MM.1S (cell line): Measurements from ENCODE around the gene DNAH5.

Experiments
- DNase-seq: peaks from one replicate; pipeline ENCODE4 v3.0.0-alpha.2; 2015
- H2AFZ ChIP-seq: fragments of 300-600 bp; sonication (generic); 2 replicates; pipeline ENCODE4 v1.6.0; 2016; ENCODE audit warnings: antibody characterized with exemption, low read length
- H3F3A ChIP-seq: fragments of 300-600 bp; sonication (generic); 2 replicates; pipeline ENCODE4 v1.6.1; 2016; ENCODE audit warnings: mild to moderate bottlenecking, antibody characterized with exemption, low read length, moderate library complexity, mixed read lengths; ENCODE audit not compliant: insufficient read depth
- H3K27ac ChIP-seq: fragments of 300-600 bp; sonication (generic); 2 replicates; pipeline ENCODE4 v1.5.1; 2016; ENCODE audit warnings: mild to moderate bottlenecking, low read length
- H3K27me3 ChIP-seq: fragments of 300-600 bp; sonication (generic); replicated peaks from 2 replicates; pipeline ENCODE4 v1.6.0; 2016; ENCODE audit warnings: low read length; ENCODE audit not compliant: insufficient read depth
- H3K36me3 ChIP-seq: fragments of 300-600 bp; sonication (generic); replicated peaks from 2 replicates; pipeline ENCODE4 v1.6.1; 2016; ENCODE audit warnings: mild to moderate bottlenecking, low read length, mixed read lengths; ENCODE audit not compliant: insufficient read depth
- H3K4me1 ChIP-seq: fragments of 300-600 bp; sonication (generic); 2 replicates; pipeline ENCODE4 v1.6.1; 2016; ENCODE audit warnings: low read length, mixed read lengths
- H3K4me2 ChIP-seq: fragments of 300-600 bp; sonication (generic); 2 replicates; pipeline ENCODE4 v1.6.0; 2016; ENCODE audit warnings: low read depth, low read length
- H3K4me3 ChIP-seq: fragments of 300-600 bp; sonication (generic); 2 replicates; pipeline ENCODE4 v1.5.1; 2016; ENCODE audit warnings: low read length, mixed read lengths
- H3K79me2 ChIP-seq: fragments of 300-600 bp; sonication (generic); 2 replicates; pipeline ENCODE4 v1.6.1; 2016; ENCODE audit warnings: mixed run types, low read length, mixed read lengths
- H3K9ac ChIP-seq: fragments of 300-600 bp; sonication (generic); 2 replicates; pipeline ENCODE4 v1.6.1; 2016; ENCODE audit warnings: low read length, mixed read lengths
- H3K9me2 ChIP-seq: fragments of 300-600 bp; sonication (generic); replicated peaks from 2 replicates; pipeline ENCODE4 v1.6.1; 2016; ENCODE audit warnings: mild to moderate bottlenecking, low read length, mixed read lengths; ENCODE audit not compliant: insufficient read depth
- H3K9me3 ChIP-seq: fragments of 300-600 bp; sonication (generic); replicated peaks from 2 replicates; pipeline ENCODE4 v1.6.1; 2016; ENCODE audit warnings: mild to moderate bottlenecking, low read length, mixed read lengths; ENCODE audit not compliant: insufficient read depth
- H4K20me1 ChIP-seq: fragments of 300-600 bp; sonication (generic); 2 replicates; pipeline ENCODE4 v1.6.1; 2016; ENCODE audit warnings: mild to moderate bottlenecking, low read length, moderate library complexity, mixed read lengths; ENCODE audit not compliant: insufficient read depth
- CTCF ChIP-seq: fragments of 300-600 bp; sonication (generic); IDR thresholded peaks from 2 replicates; pipeline ENCODE4 v1.5.1; 2016; ENCODE audit warnings: antibody characterized with exemption, low read length, mixed read lengths
- EZH2 ChIP-seq: fragments of 300-600 bp; sonication (generic); optimal IDR thresholded peaks from 2 replicates; pipeline ENCODE3; 2017; ENCODE audit warnings: low read depth, mild to moderate bottlenecking, antibody characterized with exemption, low read length, mixed read lengths
- EZH2phosphoT487 ChIP-seq: fragments of 300-600 bp; sonication (generic); IDR thresholded peaks from 2 replicates; pipeline ENCODE4 v1.6.1; 2018; ENCODE audit warnings: antibody characterized with exemption, low read length

DNAH5 gene

DNA sequence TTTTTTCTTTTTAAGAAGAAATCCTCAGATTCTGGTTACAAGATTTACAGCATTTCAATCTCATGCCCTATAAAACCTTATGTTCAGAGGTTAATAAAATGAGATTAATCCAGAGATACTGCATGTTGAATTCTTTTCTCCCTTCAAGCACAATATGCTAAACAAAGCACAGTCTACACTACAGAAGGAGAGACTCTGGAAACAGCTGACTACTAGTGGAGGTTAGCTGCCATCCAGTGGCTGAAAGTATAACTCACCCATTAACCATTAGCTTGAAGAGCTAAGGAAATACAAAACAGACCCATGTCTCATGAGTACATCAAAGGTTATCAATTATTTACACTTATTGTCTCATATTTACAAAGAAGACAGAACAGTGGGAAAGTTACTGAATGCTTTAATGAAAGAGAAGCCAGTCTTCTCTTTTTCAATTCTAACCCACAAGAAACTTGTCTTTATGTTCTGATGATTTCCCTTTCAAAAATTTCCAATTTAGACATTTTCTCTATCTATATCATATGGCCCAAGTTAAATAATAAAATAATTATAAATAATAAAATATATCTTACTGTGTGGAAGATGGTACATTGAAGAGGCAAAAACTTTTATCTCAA is 12.7 kb upstream of the DNAH5 start:
- Histone ChIP-seq H3K4me2 (no peak overlapping the region), H4K20me1 (no peaks in the 10 kb centered on the region), H3K79me2 (no peaks in the 10 kb centered on the region), H3K9ac (no peak overlapping the region), H3K9me2 (no peaks in the 10 kb centered on the region), H3K4me3 (no peak overlapping the region), H3K27me3 (no peaks in the 10 kb centered on the region), H3F3A (no peaks in the 10 kb centered on the region), H3K27ac (no peak overlapping the region), H3K36me3 (no peaks in the 10 kb centered on the region), H3K9me3 (no peaks in the 10 kb centered on the region), H2AFZ (no peak overlapping the region), H3K4me1 (no peaks in the 10 kb centered on the region)
- peak; percentile 64 for DNase-seq
- peak; percentile 72 for TF ChIP-seq CTCF
- TF ChIP-seq EZH2phosphoT487: no peak

DNA sequence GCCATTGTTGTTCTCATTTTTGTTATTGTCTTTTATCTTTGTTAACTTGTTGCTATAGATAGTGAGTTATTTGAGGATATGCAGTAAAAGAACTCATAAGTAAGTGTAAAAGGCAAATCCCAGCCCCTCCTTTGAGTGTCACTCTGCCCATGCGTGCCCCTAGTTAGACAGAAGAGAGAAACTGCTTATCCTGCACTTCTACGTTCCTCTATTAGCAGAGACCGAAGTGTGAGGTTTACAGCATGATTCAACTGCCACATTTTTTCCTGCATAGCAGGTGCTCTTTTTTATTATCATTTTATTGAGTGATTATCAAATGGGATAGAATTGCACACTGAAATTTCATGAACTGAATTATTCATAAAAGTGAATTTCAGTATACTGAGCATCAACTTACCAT is 12.0 kb upstream of the DNAH5 start:
- no peak overlapping the region for H3K27ac ChIP-seq
- DNase-seq: no peak
- no peak for TF ChIP-seq EZH2
- TF ChIP-seq CTCF: no peak
- TF ChIP-seq EZH2phosphoT487: no peak

DNA sequence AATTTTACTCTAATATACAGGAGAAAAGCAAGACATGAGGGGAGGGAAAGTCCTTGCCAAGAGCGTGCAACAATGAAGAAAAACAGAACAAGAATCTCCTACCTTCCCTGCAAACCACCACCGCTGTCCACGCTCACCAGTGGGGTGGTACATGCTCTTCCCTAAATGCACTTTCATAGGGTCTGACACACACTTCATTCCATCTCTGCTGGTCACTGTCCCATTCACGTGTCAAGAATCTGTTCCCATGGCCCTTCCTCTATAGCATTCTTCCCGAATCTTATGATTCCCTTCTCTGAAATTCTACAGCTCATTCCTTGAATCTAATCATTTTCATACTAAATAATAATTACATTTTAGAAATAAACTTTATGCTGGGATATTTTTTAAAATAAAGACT is 11.4 kb upstream of the DNAH5 start:
- no peaks in the 10 kb centered on the region for H3K9me3 ChIP-seq
- no peak overlapping the region for H2AFZ ChIP-seq
- no peak overlapping the region for H3K4me3 ChIP-seq
- no peak overlapping the region for H3K27ac ChIP-seq
- no peaks in the 10 kb centered on the region for H3K79me2 ChIP-seq
- no peaks in the 10 kb centered on the region for H3K9me2 ChIP-seq
- no peak overlapping the region for H3K4me2 ChIP-seq
- H3F3A ChIP-seq: no peaks in the 10 kb centered on the region
- H3K4me1 ChIP-seq: no peaks in the 10 kb centered on the region
- TF ChIP-seq EZH2 (no peak), EZH2phosphoT487 (no peak), CTCF (no peak)
- DNase-seq: no peak
- no peak overlapping the region for H3K9ac ChIP-seq
- no peaks in the 10 kb centered on the region for H3K36me3 ChIP-seq
- no peaks in the 10 kb centered on the region for H3K27me3 ChIP-seq
- no peaks in the 10 kb centered on the region for H4K20me1 ChIP-seq

More for the DNA sequence above, 12.0 kb upstream of the DNAH5 start:
- Histone ChIP-seq H3K79me2 (no peaks in the 10 kb centered on the region), H3K9me3 (no peaks in the 10 kb centered on the region), H3K9me2 (no peaks in the 10 kb centered on the region), H3K4me3 (no peak overlapping the region), H3K36me3 (no peaks in the 10 kb centered on the region), H3K4me2 (no peak overlapping the region), H3K27me3 (no peaks in the 10 kb centered on the region), H2AFZ (no peak overlapping the region), H3K4me1 (no peaks in the 10 kb centered on the region), H4K20me1 (no peaks in the 10 kb centered on the region), H3K9ac (no peak overlapping the region), H3F3A (no peaks in the 10 kb centered on the region)
